Occipital lobe (tissue), 2 donors: ENCODE measurements around the gene RINT1. TPM values are rescaled to one million over a fixed set of nuclear protein-coding genes. Genes with fewer than 3 reads are reported as not detected.
A peak's percentile ranks its signal among the peaks of the same experiment; 100 is the strongest.
"Not testable (repeated sequence)": the region's sequence is repeated elsewhere in the genome, so short reads cannot be mapped to it uniquely, and the experiment has no call there.

ENCODE experiments used
- DNase-seq: peaks from one replicate; lab custom pipeline; 2025; lab: John Stamatoyannopoulos, UW
- total RNA-seq: library from RNA; depleted of rRNA; stranded (reverse); fragments of >200 nt; gene quantifications from one replicate; pipeline ENCODE4 v1.2.3, GENCODE V29; 2014

RINT1 gene
- total RNA-seq = 23.9 TPM

DNA sequence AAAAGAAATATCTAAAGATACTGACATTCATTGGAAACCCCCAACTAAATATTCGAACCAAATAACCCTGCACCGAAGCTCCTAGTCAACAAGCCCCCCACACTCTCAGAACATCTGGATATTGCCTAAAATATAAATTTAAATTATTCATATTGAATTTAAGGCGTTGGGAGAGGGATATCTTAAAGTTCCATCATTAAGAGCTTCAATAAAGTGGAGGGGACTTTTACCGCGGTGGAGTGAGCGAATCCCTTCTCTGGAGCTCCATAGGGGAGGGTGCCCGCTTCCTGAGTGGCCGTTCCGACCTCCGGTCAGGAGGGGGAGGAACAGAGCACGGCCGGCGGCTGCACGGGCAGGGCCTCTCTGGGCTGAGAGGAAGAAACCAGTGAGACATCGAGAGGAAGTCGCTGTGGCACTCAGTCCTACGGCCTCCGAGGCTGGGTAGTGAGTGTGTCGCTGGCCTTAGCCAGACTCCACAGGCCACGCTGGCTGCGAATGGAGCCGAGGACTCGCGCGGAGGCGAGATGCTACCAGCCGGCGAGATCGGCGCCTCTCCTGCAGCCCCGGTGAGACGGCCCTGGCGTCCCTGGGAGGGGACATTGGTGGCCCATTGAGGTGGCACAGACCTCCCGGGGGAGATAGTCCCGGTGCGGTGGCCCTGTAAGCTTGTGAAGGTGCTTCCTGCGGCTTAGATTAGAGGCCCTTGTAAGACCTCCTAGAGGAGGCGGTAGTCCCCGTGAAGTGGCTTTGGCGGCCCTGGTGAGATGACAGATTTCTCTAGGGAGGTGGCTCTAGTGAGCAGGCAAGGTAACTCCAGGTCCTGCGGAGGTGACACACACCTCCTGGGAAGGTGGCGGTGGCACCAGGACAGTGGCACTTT, at the start of gene RINT1:
RINT1 (plus strand) TSS at position 410 of the 880 bp plus-strand sequence; CDS start at position 525, 115 bp downstream.
- peak; percentile 91 for DNase-seq

DNA sequence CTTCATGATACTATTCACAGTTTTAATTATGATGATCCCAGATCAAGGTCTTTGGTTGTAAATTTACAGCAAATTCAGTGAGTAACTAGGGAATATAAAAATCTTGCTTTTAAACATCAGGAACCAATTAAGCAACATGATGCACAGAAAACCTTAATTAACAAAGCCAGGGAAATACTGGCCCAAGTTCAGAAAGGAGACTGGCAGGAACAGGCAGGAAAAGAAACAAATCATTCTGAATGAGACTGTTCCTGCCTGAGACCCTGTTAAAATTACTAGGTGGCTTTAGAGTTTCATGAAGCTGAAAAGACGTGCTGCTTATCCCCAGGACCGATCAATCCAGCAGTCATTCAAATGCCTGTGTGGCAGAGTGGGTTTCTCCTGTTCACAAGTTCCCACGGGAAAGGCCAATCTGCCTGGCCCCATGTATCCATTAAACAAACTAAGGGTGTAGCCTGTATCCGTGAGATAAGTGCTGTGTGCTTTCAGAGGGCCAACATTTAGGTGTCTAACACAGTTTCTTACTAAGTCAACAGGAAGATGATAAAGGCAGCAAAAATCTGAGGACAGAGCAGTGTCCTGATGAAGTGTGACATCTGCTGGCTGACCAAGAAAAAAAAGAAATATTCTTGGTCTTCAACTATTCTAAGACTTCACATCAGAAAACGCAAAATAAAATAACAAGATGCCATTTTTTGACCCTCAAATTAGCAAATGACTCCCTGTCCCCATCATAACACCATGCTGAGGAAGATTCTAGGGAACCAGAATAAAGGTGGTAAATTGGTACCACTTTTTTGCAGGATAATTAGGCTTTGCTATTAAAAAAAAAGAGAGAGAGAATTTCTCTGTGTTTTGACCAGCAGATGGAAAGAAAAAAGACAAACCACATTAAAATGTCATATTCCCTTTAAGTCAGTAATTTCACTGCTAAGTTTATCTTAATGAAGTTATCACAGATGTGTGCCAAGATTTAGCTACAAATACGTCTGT, 44.1 kb upstream of the RINT1 start:
- DNase-seq = no peak

DNA sequence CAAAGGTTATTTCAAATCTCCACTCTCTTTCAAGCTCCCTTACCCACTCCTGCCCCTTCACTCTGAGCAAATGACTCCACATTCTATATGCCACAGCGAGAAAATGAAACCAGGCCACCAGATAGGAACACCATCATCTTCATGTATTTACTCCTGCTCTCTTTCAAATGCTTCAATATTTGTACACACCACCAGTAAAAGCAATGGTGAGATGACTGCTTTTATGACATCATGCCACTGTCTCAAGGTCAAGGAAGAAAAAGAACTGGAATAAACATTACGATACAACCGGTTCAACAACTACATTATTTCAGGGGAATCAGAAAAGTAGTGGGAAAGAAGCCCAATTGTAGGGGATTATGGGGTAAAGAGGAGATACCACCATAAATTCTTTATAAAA, 42.6 kb upstream of the RINT1 start:
- DNase-seq = no peak

DNA sequence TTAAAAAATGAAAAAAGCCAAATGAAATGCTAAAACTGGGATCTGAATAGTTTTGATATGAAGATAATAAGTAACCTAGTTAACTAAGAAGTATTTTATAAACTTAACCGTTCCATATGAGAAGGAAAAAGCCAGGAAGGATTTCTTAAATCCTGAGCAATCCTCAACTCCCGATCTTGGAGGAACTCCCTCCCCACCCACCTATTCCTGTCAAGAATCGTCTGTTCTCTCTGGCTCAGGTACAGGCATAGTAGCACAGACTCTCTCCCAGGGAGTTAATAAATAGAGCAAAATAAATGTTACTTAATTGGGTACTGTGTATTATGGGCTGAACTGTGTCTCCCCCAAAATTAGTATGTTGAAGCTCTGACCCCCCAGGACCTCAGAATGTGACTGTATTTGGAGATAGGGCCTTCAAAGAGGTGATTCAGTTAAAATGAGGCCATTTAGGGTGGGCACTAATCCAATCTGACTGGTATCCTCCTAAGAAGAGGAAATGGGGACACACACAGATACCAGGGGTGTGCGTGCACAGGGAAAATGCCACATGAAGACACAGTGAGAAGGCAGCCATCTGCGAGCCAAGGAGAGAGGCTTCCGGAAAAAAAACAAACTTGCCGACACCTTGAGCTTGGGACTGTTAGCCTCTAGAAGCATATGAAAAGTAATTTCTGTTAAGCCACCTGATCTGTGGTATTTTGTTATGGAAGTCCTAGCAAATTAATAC, 38.6 kb upstream of the RINT1 start:
- no peak for DNase-seq

DNA sequence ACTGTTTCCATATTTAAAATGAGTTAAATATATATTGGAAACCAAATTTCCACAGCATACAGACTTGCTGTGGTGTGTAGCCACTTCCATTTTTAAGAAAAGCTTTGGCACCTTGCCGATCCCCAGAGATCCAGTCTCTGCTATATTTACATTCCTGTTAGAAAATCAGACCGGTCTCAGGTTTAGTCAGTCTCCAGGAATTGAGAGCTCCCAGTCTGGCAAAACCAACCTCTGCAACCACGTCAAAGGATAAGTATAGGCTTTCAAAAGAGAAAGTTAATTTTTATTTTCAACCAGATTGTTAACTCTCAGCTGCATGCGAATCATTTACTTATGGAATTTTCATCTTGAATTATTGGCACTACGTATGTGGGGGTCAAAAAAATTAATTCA, 38.1 kb upstream of the RINT1 start:
- DNase-seq = no peak

DNA sequence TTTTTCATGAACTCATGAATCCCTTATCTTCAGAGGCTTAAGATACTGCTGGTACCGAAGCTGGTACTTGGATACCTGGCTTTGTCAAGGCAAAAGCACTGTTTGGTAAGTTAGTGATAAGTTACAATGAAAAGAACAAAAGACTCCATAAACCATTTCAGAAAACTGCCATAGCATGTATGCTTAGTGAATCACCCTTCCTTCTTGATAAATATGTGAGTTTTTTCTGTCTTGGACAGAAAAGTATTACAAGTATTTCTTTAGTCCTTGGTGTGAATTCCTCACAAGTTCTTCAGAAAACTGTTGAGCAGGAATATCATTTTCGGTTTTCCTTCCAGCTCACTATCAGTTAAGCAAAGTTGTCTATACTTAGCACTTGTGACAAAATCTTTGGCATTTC, 35.5 kb upstream of the RINT1 start:
- DNase-seq = no peak

DNA sequence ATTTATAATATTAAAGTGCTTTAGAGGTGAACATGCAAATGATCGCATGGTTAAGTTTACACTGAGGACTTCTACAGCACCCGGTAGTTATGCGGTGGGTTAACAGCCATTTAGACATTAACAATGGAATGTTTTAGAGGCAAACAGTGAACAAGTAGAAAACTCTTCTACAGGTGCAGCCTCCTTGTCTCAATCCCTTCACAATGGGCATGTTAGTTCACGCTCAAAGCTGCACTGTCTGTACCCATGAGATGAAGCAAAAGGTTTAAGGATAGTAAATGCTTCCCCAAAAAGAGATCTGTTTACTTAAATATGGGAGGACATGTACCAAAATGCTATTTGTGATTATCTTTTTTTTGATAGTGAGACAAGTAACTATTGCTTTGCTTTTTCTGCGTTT, 35.0 kb upstream of the RINT1 start:
- DNase-seq = no peak

DNA sequence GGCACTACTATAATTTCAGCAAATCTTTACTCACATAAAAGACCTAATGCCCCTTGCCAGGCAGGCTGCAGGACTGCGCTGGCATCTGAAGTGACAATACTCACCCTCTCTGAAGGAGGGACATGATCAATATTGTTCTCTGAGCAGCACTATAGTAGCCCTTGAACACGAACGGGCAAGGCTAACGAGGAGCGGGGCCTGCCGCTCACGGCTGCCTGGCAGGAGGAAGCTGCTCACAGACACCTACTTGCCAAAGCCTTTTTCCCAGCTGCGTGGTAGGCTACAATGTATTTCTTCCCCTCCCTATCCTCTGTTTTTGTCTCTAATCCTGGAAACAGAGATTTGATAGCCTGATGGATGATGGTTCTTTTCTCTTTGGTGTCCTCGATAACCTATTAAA, 29.8 kb upstream of the RINT1 start:
- no peak for DNase-seq

DNA sequence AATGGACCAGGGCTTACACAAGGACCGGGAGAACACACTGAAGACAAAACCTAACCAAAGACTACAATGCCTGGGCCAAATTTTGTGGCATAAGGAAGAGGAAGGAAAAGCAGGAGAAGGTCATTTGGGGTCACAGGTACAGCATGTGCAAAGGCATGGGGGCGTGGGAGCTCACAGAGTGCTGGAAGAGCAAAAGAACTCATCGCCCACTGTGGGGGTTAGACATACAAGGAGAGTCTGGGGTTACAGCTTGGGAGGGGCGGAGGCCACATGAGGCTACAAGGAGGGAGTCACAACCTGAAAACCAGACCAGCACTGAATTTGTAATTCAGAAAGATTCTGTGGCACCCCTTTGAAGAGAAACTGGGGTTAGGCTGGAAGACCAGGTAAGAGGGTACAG, 19.6 kb upstream of the RINT1 start:
- DNase-seq = no peak

DNA sequence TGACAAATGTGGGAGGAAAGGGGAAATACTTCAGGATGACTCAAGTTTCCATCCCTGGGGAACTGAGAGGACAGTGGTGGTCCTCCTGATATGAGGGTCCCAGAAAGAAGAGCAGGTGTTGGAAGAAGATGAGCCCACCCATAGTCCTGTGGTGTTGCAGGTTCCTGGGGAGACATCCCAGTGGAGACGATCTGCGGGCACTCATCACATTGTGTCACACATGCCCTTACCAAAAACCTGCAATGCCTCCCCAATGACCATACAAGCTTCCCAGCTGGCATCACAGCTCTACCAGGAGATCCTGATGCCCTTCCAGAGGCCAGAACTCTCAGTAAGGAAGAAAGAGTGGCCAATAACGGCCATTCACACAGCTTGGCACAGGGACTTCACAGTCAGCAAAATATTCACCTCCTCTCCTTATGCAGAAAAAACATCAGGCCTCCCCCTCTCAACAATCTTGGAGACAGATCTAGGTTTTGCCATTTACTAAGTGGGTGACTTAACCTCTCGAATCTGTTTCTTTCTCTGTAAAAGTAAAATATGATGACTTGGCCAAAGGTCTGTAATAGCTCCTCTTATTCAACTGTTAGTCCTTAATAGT, 19.0 kb upstream of the RINT1 start:
- DNase-seq = no peak

DNA sequence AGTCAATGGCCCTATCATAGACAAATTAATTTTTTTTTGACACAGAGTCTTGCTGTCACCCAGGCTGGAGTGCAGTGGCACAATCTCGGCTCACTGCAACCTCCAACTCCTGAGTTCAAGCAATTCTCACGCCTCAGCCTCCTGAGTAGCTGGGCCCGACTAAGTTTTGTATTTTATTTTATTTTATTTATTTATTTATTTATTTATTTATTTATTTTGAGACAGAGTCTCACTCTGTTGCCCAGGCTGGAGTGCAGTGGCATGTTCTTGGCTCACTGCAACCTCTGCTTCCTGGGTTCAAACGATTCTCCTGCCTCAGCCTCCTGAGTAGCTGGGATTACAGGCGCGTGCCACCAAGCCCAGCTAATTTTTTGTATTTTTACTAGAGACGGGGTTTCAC, 16.4 kb upstream of the RINT1 start:
- not testable (repeated sequence) for DNase-seq

DNA sequence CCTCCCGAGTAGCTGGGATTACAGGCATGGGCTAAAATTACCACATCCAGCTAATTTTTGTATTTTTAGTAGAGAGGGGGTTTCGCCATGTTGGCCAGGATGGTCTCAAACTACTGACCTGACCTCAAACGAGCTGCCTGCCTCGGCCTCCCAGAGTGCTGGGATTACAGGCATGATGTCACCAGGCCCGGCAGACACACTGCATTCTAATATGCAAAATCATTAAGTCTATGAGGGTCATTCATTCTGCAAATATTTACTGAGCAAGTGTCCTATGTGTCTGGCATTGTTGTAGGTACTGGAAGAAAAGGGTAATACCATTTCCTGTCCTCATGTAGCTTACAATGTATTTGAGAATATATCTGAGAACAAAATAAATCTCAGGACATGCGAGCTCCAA, 12.6 kb upstream of the RINT1 start:
- no peak for DNase-seq

DNA sequence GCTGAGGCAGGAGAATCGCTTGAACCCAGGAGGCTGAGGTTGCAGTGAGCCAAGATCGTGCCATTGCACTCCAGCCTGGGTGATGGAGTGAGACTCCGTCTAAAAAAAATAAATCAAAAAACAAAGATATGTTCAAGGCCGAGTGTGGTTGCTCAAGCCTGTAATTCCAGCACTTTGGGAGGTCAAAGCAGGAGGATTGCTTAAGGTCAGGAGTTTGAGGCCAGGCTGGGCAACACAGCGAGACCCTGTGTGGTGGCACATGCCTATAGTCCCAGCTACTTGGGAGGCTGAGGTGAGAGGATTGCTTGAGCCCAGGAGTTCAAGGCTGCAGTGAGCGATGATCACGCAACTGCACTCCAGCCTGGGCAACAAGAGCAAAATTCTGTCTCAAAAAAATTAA, 11.4 kb upstream of the RINT1 start:
- not testable (repeated sequence) for DNase-seq

DNA sequence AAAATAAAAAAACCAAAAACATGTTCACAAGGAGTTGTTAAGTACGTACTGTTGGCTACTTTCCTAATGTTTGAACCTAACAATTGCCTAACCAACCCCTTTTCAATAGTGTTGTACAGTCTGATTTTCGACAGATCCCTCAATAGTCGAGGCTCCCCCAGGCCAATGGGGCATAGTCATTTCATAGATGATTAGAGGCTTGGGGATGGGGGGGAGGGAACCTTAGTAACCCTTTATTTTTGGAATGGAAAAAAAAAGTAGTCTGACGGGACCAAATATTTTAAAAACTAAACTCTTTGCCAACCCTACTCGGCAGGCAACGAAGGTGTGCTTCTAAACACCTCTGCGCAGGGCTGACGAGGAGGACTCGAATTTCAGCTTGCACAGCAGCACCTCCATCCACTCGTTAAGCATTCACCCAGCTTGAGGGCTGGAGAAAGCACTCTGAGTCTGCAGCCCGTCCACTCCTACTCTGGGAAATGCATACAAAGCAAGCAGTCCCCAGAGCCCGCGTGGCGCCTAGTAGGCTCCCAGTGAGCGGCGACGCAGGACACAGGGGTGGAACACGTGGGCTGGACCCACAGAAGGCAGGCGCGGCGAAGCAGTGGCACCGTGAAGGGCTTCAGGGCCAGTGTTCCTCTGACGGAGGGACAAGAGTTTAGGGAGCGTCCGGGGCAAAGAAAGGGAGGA, 10.8 kb upstream of the RINT1 start:
- peak; percentile 62 for DNase-seq

DNA sequence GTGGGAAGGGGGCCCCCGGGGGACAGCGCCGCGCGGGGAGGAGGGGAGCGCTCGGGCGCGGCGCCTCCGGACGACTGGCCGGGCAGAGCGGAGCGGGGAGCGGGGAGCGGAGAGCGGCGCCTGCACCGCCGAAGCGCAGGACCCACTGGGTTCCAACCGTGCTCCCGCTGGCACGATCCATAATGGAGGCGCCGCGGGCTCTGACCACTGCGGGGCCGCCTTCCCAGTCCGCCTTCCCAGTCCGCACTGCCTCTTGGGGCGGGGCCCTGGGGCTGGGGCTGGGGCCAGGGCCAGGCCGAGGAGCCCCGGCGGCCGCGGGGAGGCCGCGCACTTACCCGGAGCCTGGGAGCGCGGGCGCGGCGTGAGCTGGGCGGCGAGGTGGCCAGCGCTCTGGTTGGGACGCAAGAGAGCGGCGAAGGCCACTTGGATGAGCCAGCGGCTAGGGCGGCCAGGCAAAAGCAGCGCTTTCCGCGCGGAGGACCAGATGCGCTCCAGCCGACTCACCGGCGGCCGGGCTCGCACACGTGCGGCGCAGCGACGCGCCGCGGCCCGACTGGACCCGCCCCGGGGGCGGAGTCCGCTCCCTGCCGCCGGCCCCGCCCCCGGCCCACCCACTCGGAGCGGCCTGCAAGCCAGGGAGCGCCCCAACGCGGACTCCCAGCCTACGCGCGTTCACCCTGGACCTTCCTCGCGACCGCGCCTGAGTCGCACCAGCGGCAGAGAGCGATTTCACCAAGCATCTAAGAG, 10.1 kb upstream of the RINT1 start, which contains the start of gene PUS7:
PUS7 (minus strand) TSS at position 555 of the 747 bp plus-strand sequence. CDS start 13,759 bp downstream, outside the sequence.
- peak; percentile 87 for DNase-seq

DNA sequence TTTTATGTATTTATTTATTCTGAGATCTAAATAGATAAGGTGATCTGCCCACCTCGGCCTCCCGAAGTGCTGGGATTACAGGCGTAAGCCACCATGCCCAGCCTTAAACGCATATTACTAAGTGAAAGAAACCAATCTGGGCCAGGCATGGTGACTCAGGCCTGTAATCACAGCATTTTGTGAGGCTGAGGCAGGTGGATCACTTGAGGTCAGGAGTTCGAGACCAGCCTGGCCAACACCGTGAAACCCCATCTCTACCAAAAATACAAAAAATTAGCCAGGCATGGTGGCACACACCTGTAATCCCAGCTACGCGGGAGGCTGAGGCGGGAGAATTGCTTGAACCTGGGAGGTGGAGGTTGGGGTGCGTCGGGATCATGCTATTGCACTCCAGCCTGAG, 7.6 kb upstream of the RINT1 start:
- DNase-seq = not testable (repeated sequence)

DNA sequence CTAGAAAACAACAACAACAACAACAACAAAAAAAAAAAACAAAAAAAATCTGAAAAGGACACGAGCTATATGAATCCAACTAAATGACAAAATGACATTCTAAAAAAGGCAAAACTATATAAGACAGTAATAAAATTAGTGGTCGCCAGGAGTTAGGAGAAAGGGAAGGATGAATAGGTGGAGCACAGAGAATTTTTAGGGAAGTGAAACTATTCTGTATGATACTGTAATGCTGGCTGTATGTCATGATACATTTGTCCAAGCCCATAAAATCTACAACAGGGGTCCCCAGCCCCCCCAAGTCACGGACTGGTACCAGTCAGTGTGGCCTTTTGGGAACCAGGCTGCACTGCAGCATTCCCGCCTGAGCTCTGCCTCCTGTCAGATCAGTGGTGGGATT, 7.2 kb upstream of the RINT1 start:
- DNase-seq = no peak

DNA sequence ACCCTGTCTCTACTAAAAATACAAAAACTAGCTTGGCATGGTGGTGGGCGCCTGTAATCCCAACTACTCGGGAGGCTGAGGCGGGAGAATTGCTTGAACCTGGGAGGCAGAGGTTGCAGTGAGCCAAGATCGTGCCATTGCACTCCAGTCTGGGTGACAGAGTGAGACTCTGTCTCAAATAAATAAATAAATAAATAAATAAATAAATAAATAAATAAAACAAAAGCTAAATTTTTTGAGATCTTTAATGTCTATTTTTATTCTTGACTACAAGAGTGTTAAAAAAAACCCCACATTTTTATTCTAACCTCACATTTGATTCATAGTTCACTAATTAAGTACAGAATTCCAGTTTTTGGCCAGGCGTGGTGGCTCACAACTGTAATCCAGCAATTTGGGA, 4.3 kb upstream of the RINT1 start:
- DNase-seq = not testable (repeated sequence)

DNA sequence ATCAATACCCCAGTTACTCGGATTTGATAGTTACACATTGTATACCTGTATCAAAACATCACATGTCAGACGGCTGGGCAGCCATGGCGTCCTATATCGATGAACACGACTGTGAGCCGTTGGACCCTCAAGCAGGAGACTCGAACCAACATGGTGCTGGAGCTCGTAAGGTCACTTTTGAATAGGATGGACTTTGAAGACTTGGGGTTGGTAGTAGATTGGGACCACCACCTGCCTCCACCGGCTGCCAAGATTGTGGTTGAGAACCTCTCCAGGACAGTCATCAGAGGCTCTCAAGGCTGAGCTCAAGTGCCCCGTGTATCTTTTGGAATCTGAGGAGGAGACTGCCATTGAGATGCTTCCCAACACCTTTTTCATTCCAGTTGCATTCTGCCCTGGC, 1.9 kb upstream of the RINT1 start:
- no peak for DNase-seq

DNA sequence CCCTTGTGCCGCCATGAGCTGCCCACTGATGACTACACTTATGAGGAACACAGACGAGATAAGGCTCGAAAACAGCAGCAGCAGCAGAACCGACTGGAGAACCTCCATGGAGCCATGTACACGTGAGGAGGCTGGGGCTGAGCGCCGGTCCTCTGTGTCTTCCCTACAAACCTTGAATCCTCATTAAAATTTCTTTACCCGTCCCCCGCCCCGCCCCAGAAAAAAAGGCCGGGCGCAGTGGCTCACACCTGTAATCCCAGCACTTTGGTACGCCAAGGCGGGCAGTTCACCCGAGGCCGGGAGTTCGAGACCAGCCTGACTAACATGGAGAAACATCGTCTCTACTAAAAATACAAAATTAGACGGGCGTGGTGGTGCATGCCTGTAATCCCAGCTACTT, 1.5 kb upstream of the RINT1 start:
- DNase-seq = no peak
